Measurements from ENCODE around the gene RABL2A.
A peak's percentile ranks its signal among the peaks of the same experiment; 100 is the strongest.
"Not testable (repeated sequence)": the region's sequence is repeated elsewhere in the genome, so short reads cannot be mapped to it uniquely, and the experiment has no call there.

The RABL2A gene

GRCh38 chr2:113626616-113627330 lies at the start of gene RABL2A:
Gene RABL2A (plus strand): TSS chr2:113627266. CDS start chr2:113628607, 1,341 bp downstream.
- peak; percentile 73 to 98 (median 82) for DNase-seq
- intact Hi-C loops (cut with DNase I) = not testable (repeated sequence)

GRCh38 chr2:113578508-113578907 lies 48.6 kb upstream of the RABL2A start:
- DNase-seq = peak in 7 of 10 donors; percentile 38 to 89 (median 49)
- intact Hi-C loops (cut with DNase I) = not testable (repeated sequence)

- DNase-seq; intact Hi-C loops (cut with DNase I): not testable (repeated sequence)
These were observed 44.6 kb upstream of the RABL2A start for GRCh38 chr2:113582473-113582872.

- intact Hi-C loops (cut with DNase I) = not testable (repeated sequence)
- peak; percentile 79 to 98 (median 85) for DNase-seq
These were observed 43.4 kb upstream of the RABL2A start for GRCh38 chr2:113583521-113584225.

GRCh38 chr2:113584311-113585092 lies 42.6 kb upstream of the RABL2A start:
- intact Hi-C loops (cut with DNase I); DNase-seq: not testable (repeated sequence)

- intact Hi-C loops (cut with DNase I) = not testable (repeated sequence)
- peak in 7 of 10 donors; percentile 22 to 91 (median 50) for DNase-seq
These were observed 39.9 kb upstream of the RABL2A start for GRCh38 chr2:113587201-113587600.

- intact Hi-C loops (cut with DNase I) = not testable (repeated sequence)
- peak in 1 of 10 donors; percentile 55 for DNase-seq
These were observed 37.5 kb upstream of the RABL2A start for GRCh38 chr2:113589591-113589990.

- DNase-seq; intact Hi-C loops (cut with DNase I): not testable (repeated sequence)
These were observed 35.1 kb upstream of the RABL2A start for GRCh38 chr2:113591926-113592325.

- intact Hi-C loops (cut with DNase I) = not testable (repeated sequence)
- peak in 1 of 10 donors; percentile 29 for DNase-seq
These were observed 33.8 kb upstream of the RABL2A start for GRCh38 chr2:113593280-113593679.

GRCh38 chr2:113595725-113596124 lies 31.3 kb upstream of the RABL2A start:
- intact Hi-C loops (cut with DNase I) = not testable (repeated sequence)
- peak in 1 of 10 donors; percentile 36 for DNase-seq

- DNase-seq = peak in 1 of 10 donors; percentile 52
- intact Hi-C loops (cut with DNase I) = not testable (repeated sequence)
These were observed 29.9 kb upstream of the RABL2A start for GRCh38 chr2:113597164-113597563.

GRCh38 chr2:113597572-113597971 lies 29.5 kb upstream of the RABL2A start:
- DNase-seq = peak in 1 of 10 donors; percentile 48
- intact Hi-C loops (cut with DNase I) = not testable (repeated sequence)

- intact Hi-C loops (cut with DNase I) = not testable (repeated sequence)
- peak in 2 of 10 donors; percentile 7 to 74 for DNase-seq
These were observed 28.9 kb upstream of the RABL2A start for GRCh38 chr2:113598180-113598579.

GRCh38 chr2:113598738-113599137 lies 28.3 kb upstream of the RABL2A start:
- DNase-seq = peak in 1 of 10 donors; percentile 7
- intact Hi-C loops (cut with DNase I) = not testable (repeated sequence)

- intact Hi-C loops (cut with DNase I) = not testable (repeated sequence)
- DNase-seq = peak in 1 of 10 donors; percentile 12
These were observed 27.9 kb upstream of the RABL2A start for GRCh38 chr2:113599208-113599607.

GRCh38 chr2:113602040-113602769 lies 24.9 kb upstream of the RABL2A start:
- peak in 4 of 10 donors; percentile 28 to 91 (median 68) for DNase-seq
- intact Hi-C loops (cut with DNase I) = not testable (repeated sequence)

- DNase-seq = no peak
- intact Hi-C loops (cut with DNase I) = no loop called here
These were observed 24.1 kb upstream of the RABL2A start for GRCh38 chr2:113602869-113603466.

- intact Hi-C loops (cut with DNase I) = not testable (repeated sequence)
- DNase-seq = peak in 9 of 10 donors; percentile 52 to 98 (median 80)
These were observed 23.5 kb upstream of the RABL2A start for GRCh38 chr2:113603467-113604084.

GRCh38 chr2:113604085-113604477 lies 23.0 kb upstream of the RABL2A start:
- peak; percentile 86 to 99 (median 94) for DNase-seq
- intact Hi-C loops (cut with DNase I) = not testable (repeated sequence)

Measured in posterior cingulate gyrus (tissue), 11 donors.